Ovary (tissue), 9 donors: ENCODE results near the gene CRLF1. TPM values are rescaled to one million over a fixed set of nuclear protein-coding genes. Genes with fewer than 3 reads are reported as not detected.

Source experiments
- DNase-seq, 5 donors: peaks; one replicate each; pipeline ENCODE4 v3.0.0-alpha.2; 2019 to 2020
- H3K27ac ChIP-seq, 2 donors: fragments of 200-600 bp; one replicate each; pipeline versions ENCODE4 v1.5.1 to v1.8.0; 2019 to 2022
- H3K27me3 ChIP-seq: fragments of 200-600 bp; one replicate; pipeline ENCODE4 v1.8.0; 2022
- H3K36me3 ChIP-seq: fragments of 200-600 bp; sonication (generic); one replicate; pipeline ENCODE4 v1.5.1; 2019
- H3K4me1 ChIP-seq: one replicate; pipeline ENCODE4 v1.8.1; 2013; ENCODE audit warnings: mild to moderate bottlenecking, moderate library complexity; ENCODE audit not compliant: insufficient read depth
- H3K4me3 ChIP-seq: fragments of 200-600 bp; sonication (generic); one replicate; pipeline ENCODE4 v1.5.1; 2017
- H3K9me3 ChIP-seq, 2 donors: fragments of 200-600 bp in 1 of 2; sonication (generic) in 1 of 2; one replicate each; pipeline versions ENCODE4 v1.5.1 to v1.8.1; 2013 to 2019; ENCODE audit warnings: mild to moderate bottlenecking in 1 of 2, moderate library complexity in 1 of 2
- EP300 ChIP-seq: sonication (generic); formaldehyde crosslinking; IDR thresholded peaks from one replicate; pipeline ENCODE4 v1.6.1; 2017; ENCODE audit warnings: antibody characterized with exemption
- POLR2A ChIP-seq: fragments of 450-650 bp; IDR thresholded peaks from one replicate; pipeline ENCODE4 v1.6.1; 2017; ENCODE audit warnings: antibody characterized with exemption, mild to moderate bottlenecking, moderate library complexity
- WGBS, 3 donors: extraction: QIAGEN DNeasy Blood & Tissue Kit in 1 of 3; methylation state at CpG; one replicate each; pipeline versions ENCODE4 v1.1.5 to v1.1.7; 2013 to 2017; 5-methylcytosine and 5-hydroxymethylcytosine counted together
- intact Hi-C, 4 donors: fragments of 100-400 bp; cut with DNase I; formaldehyde crosslinking; loops; one replicate each; pipeline versions ENCODE4 v1.11.0 to v1.15.1; 2022 to 2023
- polyA plus RNA-seq, 2 donors: library from polyadenylated mRNA; stranded (reverse); fragments of 200-250 nt in 1 of 2; fragments of 350-450 nt in 1 of 2; fragmentation: Illumina TruSeq in 1 of 2; extraction: RNeasy Lipid Tissue Mini Kit (QIAGEN cat#74804) in 1 of 2; gene quantifications; one replicate each; pipeline ENCODE4 v1.2.3, GENCODE V29; 2013 to 2014
- total RNA-seq, 7 donors: library from RNA; depleted of rRNA in 2 of 7; stranded (reverse); fragments of >200 nt in 2 of 7; fragmentation: NEBNext Ultra II Directional in 3 of 7; extraction: Animal tissue kit (Norgen Biotek cat#: 25700) in 3 of 7; gene quantifications; one replicate each; pipeline versions ENCODE4 v1.1.0 to v1.2.4, GENCODE V29; 2016 to 2023
- TF ChIP-seq, protein P1 (sequence below), 3 donors: fragments of 450-650 bp in 2 of 3; fragments of 200-600 bp in 1 of 3; IDR thresholded peaks; one replicate each; pipeline versions ENCODE4 v1.5.1 to v1.8.0; 2016 to 2022; ENCODE audit warnings: antibody characterized with exemption in 3 of 3, mild to moderate bottlenecking in 1 of 3
- donor health status: DM: no; HTN: no; CAD: no; lungs with moderate emphysema.
- donor health status: DM: no; HTN: no; CAD: no.
- donor health status: Bipolar disorder and iron deficiency.
- donor health status: DM: yes; HTN: yes; CAD: no.
- donor health status: DM: no; HTN: no; CAD: no.
- donor health status: DM: yes; HTN: yes; CAD: no.

Gene CRLF1
- total and polyA plus RNA-seq, 9 donors: 0.51 to 1.2 (median 1.0) TPM; not detected in 3

DNA sequence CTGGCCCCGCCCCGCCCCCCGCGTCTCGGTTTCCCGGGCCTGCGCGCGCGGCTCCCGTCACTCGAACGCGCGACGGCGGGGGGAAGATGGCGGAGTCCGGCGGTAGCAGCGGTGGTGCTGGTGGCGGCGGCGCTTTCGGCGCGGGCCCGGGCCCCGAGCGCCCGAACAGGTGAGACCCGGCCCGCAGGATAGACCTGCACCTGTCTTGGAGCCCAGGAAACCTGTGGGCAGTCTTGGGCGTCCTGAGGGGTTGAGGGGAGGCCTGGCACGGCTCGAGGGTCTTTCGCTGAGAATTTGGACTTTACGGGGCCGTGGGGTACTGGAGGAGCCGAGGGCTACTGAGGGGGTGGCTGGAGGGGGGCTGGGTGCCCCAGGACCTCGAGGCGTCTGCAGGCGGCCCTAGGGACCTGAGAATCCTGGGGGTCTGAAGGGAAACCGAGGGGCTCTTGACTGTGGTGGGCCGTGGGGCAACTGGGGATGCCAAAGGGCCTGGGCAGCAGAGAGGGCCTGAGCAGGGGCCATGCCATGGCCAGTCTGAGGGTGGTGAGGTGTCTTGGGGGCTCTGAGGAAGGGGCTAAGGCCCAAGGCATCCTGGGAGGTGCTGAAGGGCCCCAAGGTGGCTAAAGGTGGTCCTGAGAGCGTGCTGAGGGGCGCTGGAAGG, 30.5 kb upstream of the CRLF1 start, which contains the start of gene KLHL26:
TSS of gene KLHL26 (plus strand) at position 60 of the 661 bp plus-strand sequence. CDS start at position 87, 27 bp downstream.
- 5 to 8% (median 6%) methylated on average over 27 to 47 of the region's 47 CpGs for WGBS, 3 donors
- peak within 1 kb of the TSS; percentile 62 for H3K4me3 ChIP-seq

DNA sequence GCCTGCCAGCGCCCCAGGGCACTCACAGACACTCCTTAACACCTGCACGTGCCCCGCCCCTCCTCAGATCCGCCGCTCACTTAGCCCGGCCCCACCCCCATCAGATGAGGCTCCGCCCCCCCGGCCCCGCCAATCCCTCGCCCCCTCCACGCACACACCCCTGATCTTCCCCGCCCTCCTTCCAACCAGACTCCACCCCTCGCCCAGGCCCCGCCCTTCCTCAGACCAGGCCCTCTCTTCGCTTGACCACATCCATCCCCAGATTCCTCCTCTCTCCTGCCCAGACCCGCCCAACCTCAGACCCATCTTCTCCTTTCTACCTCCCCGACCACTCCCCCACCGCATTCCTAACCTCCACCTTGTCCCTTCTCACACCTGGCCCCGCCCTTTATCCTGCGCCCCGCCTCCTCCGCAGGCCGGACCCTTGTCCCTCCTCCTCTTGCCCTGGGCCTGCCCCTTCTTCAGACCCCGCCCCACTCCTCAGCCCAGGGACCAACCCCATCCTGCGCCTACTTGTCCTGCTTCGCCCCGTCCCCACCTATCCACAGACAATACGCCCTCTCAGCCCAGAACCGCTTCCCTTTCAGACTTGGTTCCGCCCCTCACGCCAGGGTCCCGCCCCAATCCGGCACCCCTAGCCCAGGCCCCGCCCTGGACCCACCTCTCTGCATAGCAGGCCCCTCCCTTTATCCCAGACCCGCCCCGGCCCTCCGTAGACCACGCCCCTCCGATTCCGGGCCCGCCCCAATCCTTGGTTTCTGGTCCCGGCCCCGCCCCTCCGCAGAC, 29.8 kb upstream of the CRLF1 start:
- TF ChIP-seq, protein P1, sequence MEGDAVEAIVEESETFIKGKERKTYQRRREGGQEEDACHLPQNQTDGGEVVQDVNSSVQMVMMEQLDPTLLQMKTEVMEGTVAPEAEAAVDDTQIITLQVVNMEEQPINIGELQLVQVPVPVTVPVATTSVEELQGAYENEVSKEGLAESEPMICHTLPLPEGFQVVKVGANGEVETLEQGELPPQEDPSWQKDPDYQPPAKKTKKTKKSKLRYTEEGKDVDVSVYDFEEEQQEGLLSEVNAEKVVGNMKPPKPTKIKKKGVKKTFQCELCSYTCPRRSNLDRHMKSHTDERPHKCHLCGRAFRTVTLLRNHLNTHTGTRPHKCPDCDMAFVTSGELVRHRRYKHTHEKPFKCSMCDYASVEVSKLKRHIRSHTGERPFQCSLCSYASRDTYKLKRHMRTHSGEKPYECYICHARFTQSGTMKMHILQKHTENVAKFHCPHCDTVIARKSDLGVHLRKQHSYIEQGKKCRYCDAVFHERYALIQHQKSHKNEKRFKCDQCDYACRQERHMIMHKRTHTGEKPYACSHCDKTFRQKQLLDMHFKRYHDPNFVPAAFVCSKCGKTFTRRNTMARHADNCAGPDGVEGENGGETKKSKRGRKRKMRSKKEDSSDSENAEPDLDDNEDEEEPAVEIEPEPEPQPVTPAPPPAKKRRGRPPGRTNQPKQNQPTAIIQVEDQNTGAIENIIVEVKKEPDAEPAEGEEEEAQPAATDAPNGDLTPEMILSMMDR (IDR thresholded peaks at IDR 0.05): no peak
- peak; percentile 20 for TF ChIP-seq POLR2A
- no peak for TF ChIP-seq EP300
- H3K4me3 ChIP-seq: peak overlapping the region; percentile 62
- WGBS, 3 donors: 1% methylated on average over 38 to 44 of the region's 44 CpGs
- peak; percentile 98 to 99 (median 99) for DNase-seq
- H3K27ac ChIP-seq: peak overlapping the region in 1 of 2 donors; percentile 76
- peaks cover 6% of the 10 kb centered on the region for H3K4me1 ChIP-seq
- intact Hi-C loops: no loop called here
- H3K36me3 ChIP-seq: no peaks in the 10 kb centered on the region
- no peaks in the 10 kb centered on the region for H3K27me3 ChIP-seq
- H3K9me3 ChIP-seq: no peaks in the 10 kb centered on the region

More for the DNA sequence above, 30.5 kb upstream of the CRLF1 start, which contains the start of gene KLHL26:
- Histone ChIP-seq H3K4me1 (peaks cover 6% of the 10 kb centered on the region), H3K36me3 (no peaks in the 10 kb centered on the region), H3K27ac (peak within 1 kb of the TSS; percentile 75 to 76), H3K27me3 (no peaks in the 10 kb centered on the region), H3K9me3 (no peaks in the 10 kb centered on the region)
- intact Hi-C loops: no loop called here
- no peak for DNase-seq
- TF ChIP-seq POLR2A (peak; percentile 74), EP300 (no peak)

DNA sequence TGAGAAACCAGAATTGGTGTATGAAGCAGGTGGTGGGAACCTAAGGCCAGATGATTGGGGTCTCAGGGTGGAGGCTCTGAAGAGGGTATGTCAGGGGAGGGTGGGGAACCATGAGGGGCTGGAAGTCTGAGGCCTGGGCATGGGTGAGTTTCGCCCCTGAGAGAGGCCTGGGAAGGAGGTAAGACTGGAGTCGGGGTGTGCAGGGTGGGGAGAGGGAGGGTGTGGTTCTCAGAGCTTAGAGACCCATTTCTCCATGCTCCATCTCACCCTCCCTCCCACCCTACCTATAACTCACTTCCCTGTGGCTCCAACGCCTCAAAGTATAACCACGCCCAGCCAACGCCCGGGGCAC, 29.2 kb upstream of the CRLF1 start:
- Histone ChIP-seq H3K27me3 (no peaks in the 10 kb centered on the region), H3K9me3 (no peaks in the 10 kb centered on the region), H3K4me1 (peaks cover 6% of the 10 kb centered on the region), H3K36me3 (no peaks in the 10 kb centered on the region), H3K27ac (no peak overlapping the region), H3K4me3 (no peak overlapping the region)
- 14% methylated on average over 6 of the region's 6 CpGs for WGBS, 3 donors
- TF ChIP-seq POLR2A (no peak), EP300 (no peak)
- TF ChIP-seq, protein P1 (IDR thresholded peaks at IDR 0.05): no peak
- intact Hi-C loops: no loop called here
- DNase-seq: no peak

GRCh38 chr19:18634612-18635297, 28.2 kb upstream of the CRLF1 start:
- peaks cover 6% of the 10 kb centered on the region for H3K4me1 ChIP-seq
- 29 to 46% (median 31%) methylated on average over 12 of the region's 12 CpGs for WGBS, 3 donors
- TF ChIP-seq POLR2A (no peak), EP300 (no peak)
- TF ChIP-seq, protein P1 (IDR thresholded peaks at IDR 0.05): no peak
- no peak overlapping the region for H3K27ac ChIP-seq
- H3K36me3 ChIP-seq: no peaks in the 10 kb centered on the region
- no peak overlapping the region for H3K4me3 ChIP-seq
- intact Hi-C loops: no loop called here
- DNase-seq: no peak
- H3K9me3 ChIP-seq: no peaks in the 10 kb centered on the region
- no peaks in the 10 kb centered on the region for H3K27me3 ChIP-seq
